WTC11 (cell line): Measurements from ENCODE around the gene IFNA21. TPM values are rescaled to one million over a fixed set of nuclear protein-coding genes. Genes with fewer than 3 reads are reported as not detected.
"Not testable (repeated sequence)": the region's sequence is repeated elsewhere in the genome, so short reads cannot be mapped to it uniquely, and the experiment has no call there.

Experiments
- ATAC-seq: fragments of 200-7000 bp; cut with Tn5 transposase; 2 replicates; pipeline ENCODE4 v1.10.0; 2021; ENCODE audit warnings: mild to moderate bottlenecking, moderate library complexity
- CTCF ChIA-PET: fragments of 300-600 bp; sonication (Branson Sonifier 250); formaldehyde crosslinking; loops from one replicate; lab custom pipeline; 2021; ENCODE audit warnings: antibody characterized with exemption; lab: Charles Lee
- POLR2A ChIA-PET: fragments of 350-600 bp; sonication (Branson Sonifier 250); formaldehyde crosslinking; loops from one replicate; lab custom pipeline; 2021; ENCODE audit warnings: antibody characterized with exemption; lab: Charles Lee
- DNase-seq: peaks from one replicate; pipeline ENCODE4 v3.0.0; 2021; ENCODE audit warnings: low spot score
- H3K27ac Mint-ChIP-seq: 2 replicates; pipeline ENCODE4 v1.8.0; 2021; ENCODE audit warnings: mixed read lengths
- H3K27me3 Mint-ChIP-seq: 2 replicates; pipeline ENCODE4 v1.8.0; 2021; ENCODE audit warnings: low read depth, mild to moderate bottlenecking, moderate library complexity, mixed read lengths
- H3K36me3 Mint-ChIP-seq: 2 replicates; pipeline ENCODE4 v1.8.0; 2021; ENCODE audit warnings: mixed read lengths
- H3K4me1 Mint-ChIP-seq: 2 replicates; pipeline ENCODE4 v1.8.0; 2022; ENCODE audit warnings: mixed read lengths
- H3K4me3 Mint-ChIP-seq: 2 replicates; pipeline ENCODE4 v1.8.0; 2021; ENCODE audit warnings: mild to moderate bottlenecking, moderate library complexity, mixed read lengths
- H3K9me3 Mint-ChIP-seq: 2 replicates; pipeline ENCODE4 v1.8.0; 2021; ENCODE audit warnings: mixed read lengths
- ESRRA ChIP-seq: sonication (generic); formaldehyde crosslinking; IDR thresholded peaks from 2 replicates; pipeline ENCODE4 v1.8.1; 2022; ENCODE audit warnings: mild to moderate bottlenecking, missing genetic modification reagents, borderline replicate concordance
- ETV6 ChIP-seq: sonication (generic); formaldehyde crosslinking; IDR thresholded peaks from 2 replicates; pipeline ENCODE4 v1.8.1; 2022; ENCODE audit warnings: mild to moderate bottlenecking, missing genetic modification reagents
- KAT7 ChIP-seq: sonication (generic); formaldehyde crosslinking; IDR thresholded peaks from 2 replicates; pipeline ENCODE4 v1.8.1; 2023; ENCODE audit warnings: missing genetic modification reagents, mild to moderate bottlenecking, borderline replicate concordance
- NFE2L1 ChIP-seq: sonication (generic); formaldehyde crosslinking; IDR thresholded peaks from 2 replicates; pipeline ENCODE4 v1.8.1; 2023; ENCODE audit warnings: missing genetic modification reagents
- NFYB ChIP-seq: sonication (generic); formaldehyde crosslinking; conservative IDR thresholded peaks from 2 replicates; pipeline ENCODE4 v1.8.0; 2022; ENCODE audit warnings: low read depth, missing genetic modification reagents
- NR1H2 ChIP-seq: sonication (generic); formaldehyde crosslinking; IDR thresholded peaks from 2 replicates; pipeline ENCODE4 v1.9.0; 2021; ENCODE audit warnings: mild to moderate bottlenecking, moderate library complexity, missing genetic modification reagents
- SMAD3 ChIP-seq: sonication (generic); formaldehyde crosslinking; IDR thresholded peaks from 2 replicates; pipeline ENCODE4 v1.8.0; 2022; ENCODE audit warnings: missing genetic modification reagents, mild to moderate bottlenecking, borderline replicate concordance
- ZNF671 ChIP-seq: fragments of 250-450 bp; sonication (Bioruptor Pico); IDR thresholded peaks from 2 replicates; pipeline ENCODE4 v1.8.0; 2021; ENCODE audit warnings: mild to moderate bottlenecking
- total RNA-seq: library from RNA; stranded (reverse); gene quantifications from 3 replicates; pipeline ENCODE4 v1.2.3, GENCODE V29; 2021
- TF ChIP-seq, protein P1 (sequence below): sonication (generic); formaldehyde crosslinking; IDR thresholded peaks from 2 replicates; pipeline ENCODE4 v1.8.1; 2022; ENCODE audit warnings: mild to moderate bottlenecking, moderate library complexity, missing genetic modification reagents
- TF ChIP-seq, protein P2 (sequence below): sonication (generic); formaldehyde crosslinking; IDR thresholded peaks from 2 replicates; pipeline ENCODE4 v1.8.1; 2022; ENCODE audit warnings: low read depth, mild to moderate bottlenecking, moderate library complexity, missing genetic modification reagents, borderline replicate concordance
- TF ChIP-seq, protein P3 (sequence below): fragments of 250-450 bp; sonication (Bioruptor Pico); IDR thresholded peaks from 2 replicates; pipeline ENCODE4 v1.9.0; 2021; ENCODE audit warnings: mild to moderate bottlenecking
- TF ChIP-seq, protein P4 (sequence below): sonication (generic); formaldehyde crosslinking; IDR thresholded peaks from 2 replicates; pipeline ENCODE4 v1.8.1; 2023; ENCODE audit warnings: mild to moderate bottlenecking, missing genetic modification reagents, moderate library complexity

The IFNA21 gene
- total RNA-seq, 1 experiment from 2014 or later = not detected

DNA sequence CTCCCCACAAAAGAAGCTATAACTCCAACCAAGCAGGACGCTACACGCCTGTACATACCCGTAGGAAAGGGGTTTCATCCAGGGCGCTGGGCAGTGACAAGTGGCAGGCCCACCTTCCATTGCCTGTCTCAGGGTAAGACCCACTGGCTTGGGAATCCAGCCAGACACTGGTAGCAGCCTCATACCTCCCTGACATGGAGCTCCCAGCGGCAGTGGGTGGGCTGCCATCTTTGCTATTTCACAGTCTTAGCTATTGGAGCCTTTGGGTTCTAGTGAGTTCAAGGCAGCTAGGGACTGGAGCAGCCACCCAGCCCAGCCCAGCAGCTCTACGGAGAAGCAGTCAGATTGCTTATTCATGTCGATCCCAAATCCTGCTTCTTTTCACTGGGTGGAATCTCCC is 43.9 kb upstream of the IFNA21 start (continued):
- TF ChIP-seq NFE2L1 (CRISPR knock-in tag) (no peak), SMAD3 (CRISPR knock-in tag) (no peak), NFYB (no peak), ETV6 (CRISPR knock-in tag) (no peak), NR1H2 (no peak), ESRRA (CRISPR knock-in tag) (no peak)
- TF ChIP-seq, protein P1, sequence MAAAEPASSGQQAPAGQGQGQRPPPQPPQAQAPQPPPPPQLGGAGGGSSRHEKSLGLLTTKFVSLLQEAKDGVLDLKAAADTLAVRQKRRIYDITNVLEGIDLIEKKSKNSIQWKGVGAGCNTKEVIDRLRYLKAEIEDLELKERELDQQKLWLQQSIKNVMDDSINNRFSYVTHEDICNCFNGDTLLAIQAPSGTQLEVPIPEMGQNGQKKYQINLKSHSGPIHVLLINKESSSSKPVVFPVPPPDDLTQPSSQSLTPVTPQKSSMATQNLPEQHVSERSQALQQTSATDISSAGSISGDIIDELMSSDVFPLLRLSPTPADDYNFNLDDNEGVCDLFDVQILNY (CRISPR knock-in tag) = no peak
- TF ChIP-seq, protein P2, sequence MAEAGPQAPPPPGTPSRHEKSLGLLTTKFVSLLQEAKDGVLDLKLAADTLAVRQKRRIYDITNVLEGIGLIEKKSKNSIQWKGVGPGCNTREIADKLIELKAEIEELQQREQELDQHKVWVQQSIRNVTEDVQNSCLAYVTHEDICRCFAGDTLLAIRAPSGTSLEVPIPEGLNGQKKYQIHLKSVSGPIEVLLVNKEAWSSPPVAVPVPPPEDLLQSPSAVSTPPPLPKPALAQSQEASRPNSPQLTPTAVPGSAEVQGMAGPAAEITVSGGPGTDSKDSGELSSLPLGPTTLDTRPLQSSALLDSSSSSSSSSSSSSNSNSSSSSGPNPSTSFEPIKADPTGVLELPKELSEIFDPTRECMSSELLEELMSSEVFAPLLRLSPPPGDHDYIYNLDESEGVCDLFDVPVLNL (CRISPR knock-in tag) = no peak
- TF ChIP-seq, protein P3, sequence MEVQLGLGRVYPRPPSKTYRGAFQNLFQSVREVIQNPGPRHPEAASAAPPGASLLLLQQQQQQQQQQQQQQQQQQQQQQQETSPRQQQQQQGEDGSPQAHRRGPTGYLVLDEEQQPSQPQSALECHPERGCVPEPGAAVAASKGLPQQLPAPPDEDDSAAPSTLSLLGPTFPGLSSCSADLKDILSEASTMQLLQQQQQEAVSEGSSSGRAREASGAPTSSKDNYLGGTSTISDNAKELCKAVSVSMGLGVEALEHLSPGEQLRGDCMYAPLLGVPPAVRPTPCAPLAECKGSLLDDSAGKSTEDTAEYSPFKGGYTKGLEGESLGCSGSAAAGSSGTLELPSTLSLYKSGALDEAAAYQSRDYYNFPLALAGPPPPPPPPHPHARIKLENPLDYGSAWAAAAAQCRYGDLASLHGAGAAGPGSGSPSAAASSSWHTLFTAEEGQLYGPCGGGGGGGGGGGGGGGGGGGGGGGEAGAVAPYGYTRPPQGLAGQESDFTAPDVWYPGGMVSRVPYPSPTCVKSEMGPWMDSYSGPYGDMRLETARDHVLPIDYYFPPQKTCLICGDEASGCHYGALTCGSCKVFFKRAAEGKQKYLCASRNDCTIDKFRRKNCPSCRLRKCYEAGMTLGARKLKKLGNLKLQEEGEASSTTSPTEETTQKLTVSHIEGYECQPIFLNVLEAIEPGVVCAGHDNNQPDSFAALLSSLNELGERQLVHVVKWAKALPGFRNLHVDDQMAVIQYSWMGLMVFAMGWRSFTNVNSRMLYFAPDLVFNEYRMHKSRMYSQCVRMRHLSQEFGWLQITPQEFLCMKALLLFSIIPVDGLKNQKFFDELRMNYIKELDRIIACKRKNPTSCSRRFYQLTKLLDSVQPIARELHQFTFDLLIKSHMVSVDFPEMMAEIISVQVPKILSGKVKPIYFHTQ (CRISPR knock-in tag) = no peak

- H3K27ac Mint-ChIP-seq, CTCF ChIA-PET, H3K4me3 Mint-ChIP-seq, H3K36me3 Mint-ChIP-seq, POLR2A ChIA-PET, ATAC-seq, H3K27me3 Mint-ChIP-seq, H3K9me3 Mint-ChIP-seq, H3K4me1 Mint-ChIP-seq, DNase-seq: not testable (repeated sequence)
Measured at GRCh38 chr9:21207043-21207442, 40.6 kb upstream of the IFNA21 start, which contains the start of gene IFNA10. IFNA10 (minus strand) TSS chr9:21207143; CDS start chr9:21207097, 46 bp downstream.

- ATAC-seq (no peak), DNase-seq (no peak)
- Mint-ChIP-seq H3K9me3 (peaks cover 6% of the 10 kb centered on the region; the same call in 1 of the 2 replicates), H3K4me1 (no peaks in the 10 kb centered on the region), H3K27ac (no peak overlapping the region), H3K27me3 (peaks cover 7% of the 10 kb centered on the region; the same call in 1 of the 2 replicates), H3K4me3 (no peak overlapping the region), H3K36me3 (no peaks in the 10 kb centered on the region)
- TF ChIP-seq KAT7 (CRISPR knock-in tag) (no peak), ZNF671 (no peak)
- TF ChIP-seq, protein P4, sequence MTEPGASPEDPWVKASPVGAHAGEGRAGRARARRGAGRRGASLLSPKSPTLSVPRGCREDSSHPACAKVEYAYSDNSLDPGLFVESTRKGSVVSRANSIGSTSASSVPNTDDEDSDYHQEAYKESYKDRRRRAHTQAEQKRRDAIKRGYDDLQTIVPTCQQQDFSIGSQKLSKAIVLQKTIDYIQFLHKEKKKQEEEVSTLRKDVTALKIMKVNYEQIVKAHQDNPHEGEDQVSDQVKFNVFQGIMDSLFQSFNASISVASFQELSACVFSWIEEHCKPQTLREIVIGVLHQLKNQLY (CRISPR knock-in tag) = no peak
- CTCF ChIA-PET = no interaction called here
- POLR2A ChIA-PET = no interaction called here
Measured at GRCh38 chr9:21205204-21205603, 38.7 kb upstream of the IFNA21 start.

DNA sequence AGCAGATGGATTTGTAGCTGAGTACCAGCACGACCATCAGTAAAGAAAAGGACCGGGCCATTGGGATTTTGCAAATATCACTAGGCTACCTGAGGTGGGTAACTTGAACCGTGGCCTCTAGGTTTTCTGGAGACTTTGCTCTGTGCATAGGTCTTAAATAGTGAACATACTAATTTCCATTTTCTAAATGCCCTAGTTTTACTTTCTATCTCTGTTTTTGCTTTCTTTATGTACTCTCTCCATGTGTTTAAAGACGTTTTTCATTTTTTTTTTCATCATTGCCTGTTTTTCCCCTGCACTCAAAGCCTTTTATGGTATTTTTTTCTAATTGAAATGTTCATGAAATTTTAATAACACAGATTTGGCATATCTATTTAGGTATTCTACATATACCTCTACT is 35.6 kb upstream of the IFNA21 start, which contains the start of gene IFNA7:
Gene IFNA7 (minus strand): TSS at position 101 of the 400 bp plus-strand sequence. CDS start 40 bp downstream, at position 61.
- ATAC-seq, H3K9me3 Mint-ChIP-seq, H3K27ac Mint-ChIP-seq, H3K4me3 Mint-ChIP-seq, H3K4me1 Mint-ChIP-seq, H3K36me3 Mint-ChIP-seq, POLR2A ChIA-PET, H3K27me3 Mint-ChIP-seq, DNase-seq: not testable (repeated sequence)
- CTCF ChIA-PET = interaction anchor here (0.5 kb wide), 1 partner anchor 117 kb away, joined by 4 read pairs; no protein-coding TSS in a partner anchor
